NCI-H345 treated with DMSO at 0.1 percent for 48 hours (cell line): ENCODE results near the gene UHRF2.
"Not testable (repeated sequence)": the region's sequence is repeated elsewhere in the genome, so short reads cannot be mapped to it uniquely, and the experiment has no call there.

ENCODE experiments used
- DNase-seq: peaks from one replicate; lab custom pipeline; 2025; ENCODE audit not compliant: unreplicated experiment; lab: John Stamatoyannopoulos, UW

UHRF2 gene

GRCh38 chr9:6412487-6413364 lies at the start of gene UHRF2:
Gene UHRF2, plus strand, starts transcription at chr9:6413199. Its CDS starts 292 bp downstream, at chr9:6413491.
- DNase-seq = peak; percentile 95

GRCh38 chr9:6367128-6367890 lies 45.7 kb upstream of the UHRF2 start:
- DNase-seq = no peak

GRCh38 chr9:6368831-6369230 lies 44.2 kb upstream of the UHRF2 start:
- DNase-seq = no peak

- DNase-seq = not testable (repeated sequence)
These were observed 31.5 kb upstream of the UHRF2 start for GRCh38 chr9:6381477-6382012.

GRCh38 chr9:6382681-6383080 lies 30.3 kb upstream of the UHRF2 start:
- DNase-seq = no peak

GRCh38 chr9:6383551-6384225 lies 29.3 kb upstream of the UHRF2 start:
- DNase-seq = no peak

GRCh38 chr9:6384732-6385131 lies 28.3 kb upstream of the UHRF2 start:
- no peak for DNase-seq

- DNase-seq = no peak
These were observed 13.9 kb upstream of the UHRF2 start for GRCh38 chr9:6399071-6399470.

GRCh38 chr9:6405371-6405770 lies 7.6 kb upstream of the UHRF2 start:
- DNase-seq = no peak

GRCh38 chr9:6407778-6408177 lies 5.2 kb upstream of the UHRF2 start:
- no peak for DNase-seq

GRCh38 chr9:6408320-6408719 lies 4.7 kb upstream of the UHRF2 start:
- no peak for DNase-seq

GRCh38 chr9:6409811-6410210 lies 3.2 kb upstream of the UHRF2 start:
- no peak for DNase-seq

- DNase-seq = no peak
These were observed 2.4 kb upstream of the UHRF2 start for GRCh38 chr9:6410633-6411032.

GRCh38 chr9:6413365-6414246 lies 607 bp downstream of the UHRF2 start:
- DNase-seq = no peak

GRCh38 chr9:6414247-6414641 lies 1.2 kb downstream of the UHRF2 start:
- no peak for DNase-seq

- no peak for DNase-seq
These were observed 2.3 kb downstream of the UHRF2 start for GRCh38 chr9:6415266-6415665.

- no peak for DNase-seq
These were observed 4.2 kb downstream of the UHRF2 start for GRCh38 chr9:6417186-6417585.

GRCh38 chr9:6418764-6419163 lies 5.8 kb downstream of the UHRF2 start:
- no peak for DNase-seq

GRCh38 chr9:6424940-6425339 lies 11.9 kb downstream of the UHRF2 start:
- no peak for DNase-seq

GRCh38 chr9:6426117-6426516 lies 13.1 kb downstream of the UHRF2 start:
- DNase-seq = no peak
